ENCODE measurements around the gene ZRANB1. TPM values are rescaled to one million over a fixed set of nuclear protein-coding genes. Genes with fewer than 3 reads are reported as not detected.

Gene ZRANB1
- total RNA-seq, 1 donor from 2014 or later = 27.2 TPM

DNA sequence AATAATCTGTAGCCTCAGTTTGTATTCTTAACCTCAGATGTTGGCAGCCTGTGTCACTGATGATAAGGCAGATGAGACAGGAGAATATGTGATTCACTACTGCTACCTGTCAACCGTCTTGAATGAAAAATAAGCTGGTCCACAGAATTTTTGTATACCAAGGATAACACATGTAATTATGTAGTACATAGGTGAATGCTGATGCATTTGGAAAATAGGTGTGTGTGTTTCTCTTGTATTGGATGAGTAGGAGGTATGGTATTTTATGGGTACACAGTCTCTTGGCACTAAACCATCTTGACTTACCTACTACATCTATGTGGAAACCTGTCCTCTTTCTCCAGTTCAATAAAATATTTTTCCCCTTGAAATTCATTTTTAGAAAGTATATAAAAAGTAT lies 20.7 kb upstream of the ZRANB1 start:
- DNase-seq (ENCODE audit: low read depth) = no peak

DNA sequence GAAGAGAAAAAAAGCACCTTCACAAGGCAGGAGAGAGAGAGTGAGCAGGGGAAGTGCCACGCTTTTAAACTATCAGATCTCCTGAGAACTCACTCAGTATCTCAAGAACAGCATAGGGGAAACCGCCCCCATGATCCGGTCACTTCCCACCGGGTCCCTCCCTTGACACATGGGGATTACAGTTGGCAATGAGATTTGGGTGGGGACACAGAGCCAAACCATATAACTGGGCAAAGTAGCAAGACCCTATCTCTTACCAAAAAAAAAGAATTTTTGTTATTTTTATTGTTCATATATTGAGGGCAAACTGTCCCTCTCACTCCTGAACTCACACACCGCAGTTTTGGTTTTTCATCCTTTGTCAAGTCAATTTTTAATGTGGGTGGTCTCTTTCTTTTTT lies 18.2 kb upstream of the ZRANB1 start:
- DNase-seq (ENCODE audit: low read depth) = no peak

DNA sequence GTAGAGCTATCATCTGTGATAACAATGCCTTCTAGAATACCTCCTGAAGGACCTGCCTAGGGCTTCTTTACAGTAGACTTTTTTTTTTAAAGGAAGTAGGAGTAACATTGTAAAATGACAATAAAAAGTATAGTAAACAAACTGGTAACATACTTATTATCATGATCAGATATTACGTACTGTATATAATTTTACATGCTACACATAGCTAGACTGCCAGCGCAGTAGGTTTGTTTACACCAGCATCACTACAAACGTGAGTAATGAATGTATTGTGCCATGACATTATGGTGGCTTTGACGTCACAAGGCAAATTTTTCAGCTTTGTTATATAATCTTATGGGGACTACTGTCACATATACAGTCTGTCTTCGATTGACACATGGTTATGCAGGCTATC lies 15.4 kb upstream of the ZRANB1 start:
- no peak for DNase-seq (ENCODE audit: low read depth)

DNA sequence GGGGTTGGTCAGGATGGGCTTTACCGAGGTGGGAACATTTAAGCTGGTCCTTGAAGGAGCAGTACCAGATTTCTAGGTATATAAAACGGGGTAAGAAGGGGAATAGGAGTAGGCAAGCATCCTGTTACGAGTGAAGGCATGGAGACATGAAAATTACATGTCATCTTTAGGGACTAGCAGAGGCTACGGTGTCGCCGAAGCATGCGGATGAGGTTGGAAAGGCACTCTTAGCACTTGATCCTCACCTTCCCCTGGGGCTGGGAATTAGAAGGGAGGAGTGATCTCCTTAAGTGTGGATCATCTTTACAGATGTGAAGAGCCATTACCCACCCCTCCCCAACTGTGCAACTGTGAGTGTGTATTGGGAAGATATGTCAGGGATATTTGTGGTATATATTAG lies 13.8 kb upstream of the ZRANB1 start:
- DNase-seq (ENCODE audit: low read depth) = no peak

DNA sequence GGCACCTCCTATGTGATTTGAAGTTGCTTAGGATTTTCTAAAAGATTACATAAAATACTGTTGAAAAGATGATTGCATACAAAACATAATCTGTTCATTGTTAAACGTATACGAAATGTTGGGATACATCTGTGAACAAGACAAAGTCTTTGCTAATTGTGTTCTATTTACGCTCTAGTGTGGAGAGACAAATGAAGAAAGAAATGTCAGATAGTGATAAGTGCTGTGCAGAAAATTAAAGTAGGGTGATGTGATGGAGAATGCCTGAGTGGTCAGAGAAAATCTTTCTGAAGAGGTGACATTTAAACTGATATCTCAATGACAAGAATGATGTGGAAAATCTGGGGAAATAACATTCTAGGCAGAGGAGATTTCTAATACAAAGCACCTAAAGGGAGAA lies 13.4 kb upstream of the ZRANB1 start:
- no peak for DNase-seq (ENCODE audit: low read depth)

DNA sequence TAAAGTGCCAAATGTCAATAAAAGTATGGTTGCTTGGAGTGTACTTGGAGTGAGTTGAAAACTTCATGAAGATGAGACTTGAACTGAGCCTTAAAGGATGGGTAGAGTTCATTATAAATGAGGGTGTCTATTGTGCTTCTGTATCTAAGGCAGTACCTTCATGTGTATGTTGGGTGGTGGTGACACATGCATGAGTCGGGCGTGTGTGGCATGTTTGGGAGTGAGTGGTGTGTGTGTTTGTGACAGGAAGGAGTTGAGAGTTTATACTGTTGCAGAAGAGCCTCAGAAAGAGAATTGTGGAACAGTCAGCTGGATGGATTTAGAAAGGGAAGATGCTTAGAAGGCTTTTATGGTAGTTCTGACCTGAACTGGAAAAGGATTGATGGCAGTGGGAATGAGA lies 6.0 kb upstream of the ZRANB1 start:
- no peak for DNase-seq (ENCODE audit: low read depth)

DNA sequence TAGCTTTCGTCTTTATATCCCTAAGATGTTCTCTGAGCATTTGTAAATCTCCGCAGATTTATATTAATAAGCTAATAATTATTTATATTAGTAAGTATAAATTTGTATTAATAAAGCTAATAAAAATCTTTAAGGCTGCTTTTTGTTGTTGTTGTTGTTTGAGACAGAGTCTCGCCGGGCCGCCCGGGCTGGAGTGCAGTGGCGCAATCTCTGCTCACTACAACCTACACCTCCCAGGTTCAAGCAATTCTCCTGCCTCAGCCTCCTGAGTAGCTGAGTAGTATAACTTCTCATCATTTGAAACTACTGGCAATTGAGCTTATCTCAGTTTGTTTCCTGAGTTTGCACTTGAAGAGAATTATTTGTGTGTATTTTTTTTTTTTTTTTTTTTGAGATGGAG lies 5.1 kb upstream of the ZRANB1 start:
- DNase-seq (ENCODE audit: low read depth) = no peak

DNA sequence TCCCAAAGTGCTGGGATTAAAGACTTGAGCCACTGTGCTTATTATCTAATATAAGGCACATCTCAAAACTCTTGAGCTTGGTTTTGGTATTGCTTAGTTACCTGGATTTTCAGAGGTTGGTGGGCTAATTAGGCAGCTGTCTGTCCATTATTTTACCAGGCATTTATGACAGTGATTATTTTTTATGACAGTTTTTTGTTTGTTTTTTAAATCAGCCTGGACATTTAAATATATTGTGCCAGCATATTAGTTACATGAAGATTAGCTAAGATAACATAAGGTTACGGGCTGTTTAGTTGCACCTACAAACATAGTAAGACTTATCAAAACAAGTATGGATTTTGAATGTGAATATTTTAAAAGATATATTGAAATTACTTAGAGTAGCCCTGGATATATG lies 2.6 kb upstream of the ZRANB1 start:
- DNase-seq (ENCODE audit: low read depth) = no peak

DNA sequence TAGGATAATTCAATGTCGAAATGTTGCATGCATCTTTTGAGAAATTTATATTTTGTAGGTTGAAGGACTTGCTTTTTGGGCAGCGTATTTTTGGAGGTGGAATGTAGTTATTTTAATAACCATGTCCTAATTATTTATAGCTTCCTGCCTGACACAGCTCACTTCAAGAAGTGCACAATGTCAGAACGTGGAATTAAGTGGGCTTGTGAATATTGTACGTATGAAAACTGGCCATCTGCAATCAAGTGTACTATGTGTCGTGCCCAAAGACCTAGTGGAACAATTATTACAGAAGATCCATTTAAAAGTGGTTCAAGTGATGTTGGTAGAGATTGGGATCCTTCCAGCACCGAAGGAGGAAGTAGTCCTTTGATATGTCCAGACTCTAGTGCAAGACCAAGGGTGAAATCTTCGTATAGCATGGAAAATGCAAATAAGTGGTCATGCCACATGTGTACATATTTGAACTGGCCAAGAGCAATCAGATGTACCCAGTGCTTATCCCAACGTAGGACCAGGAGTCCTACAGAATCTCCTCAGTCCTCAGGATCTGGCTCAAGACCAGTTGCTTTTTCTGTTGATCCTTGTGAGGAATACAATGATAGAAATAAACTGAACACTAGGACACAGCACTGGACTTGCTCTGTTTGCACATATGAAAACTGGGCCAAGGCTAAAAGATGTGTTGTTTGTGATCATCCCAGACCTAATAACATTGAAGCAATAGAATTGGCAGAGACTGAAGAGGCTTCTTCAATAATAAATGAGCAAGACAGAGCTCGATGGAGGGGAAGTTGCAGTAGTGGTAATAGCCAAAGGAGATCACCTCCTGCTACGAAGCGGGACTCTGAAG lies 620 bp downstream of the ZRANB1 start:
- no peak for DNase-seq (ENCODE audit: low read depth)

DNA sequence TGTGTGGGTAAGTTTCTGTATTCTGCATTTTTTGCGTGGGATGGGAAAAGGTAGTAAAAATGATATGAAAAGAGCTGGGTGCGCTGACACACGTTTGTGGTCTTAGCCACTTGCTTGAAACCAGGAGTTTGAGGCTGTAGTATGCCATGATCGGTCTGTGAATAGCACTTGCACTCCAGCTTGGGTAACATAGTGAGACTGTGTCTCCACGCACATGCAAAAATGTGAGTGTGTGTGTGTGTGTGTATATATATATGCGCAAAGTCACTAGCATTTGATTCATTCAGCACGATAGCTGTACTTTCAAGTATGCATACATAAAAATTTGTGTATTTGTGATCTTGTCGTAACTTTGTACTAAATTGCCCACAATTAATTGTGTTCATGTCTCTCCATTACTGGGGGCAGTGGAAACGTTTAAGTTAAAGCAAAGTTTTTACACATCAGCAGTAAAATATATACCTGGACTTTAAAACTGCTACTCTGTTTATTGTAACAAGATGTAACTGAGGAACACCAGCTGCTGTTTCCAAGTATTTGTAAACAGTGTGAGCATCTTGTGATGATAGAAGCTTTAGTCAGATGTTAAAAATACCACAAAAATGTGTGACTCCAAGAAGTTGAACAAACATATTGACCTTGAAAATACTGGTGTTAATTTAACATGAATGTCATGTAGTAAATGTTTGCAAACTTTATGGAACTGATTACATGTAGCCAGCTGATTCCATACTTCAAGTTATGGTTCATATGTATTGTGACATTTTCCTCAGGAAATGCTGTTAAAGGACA lies 1.6 kb downstream of the ZRANB1 start:
- DNase-seq (ENCODE audit: low read depth) = peak; percentile 90

DNA sequence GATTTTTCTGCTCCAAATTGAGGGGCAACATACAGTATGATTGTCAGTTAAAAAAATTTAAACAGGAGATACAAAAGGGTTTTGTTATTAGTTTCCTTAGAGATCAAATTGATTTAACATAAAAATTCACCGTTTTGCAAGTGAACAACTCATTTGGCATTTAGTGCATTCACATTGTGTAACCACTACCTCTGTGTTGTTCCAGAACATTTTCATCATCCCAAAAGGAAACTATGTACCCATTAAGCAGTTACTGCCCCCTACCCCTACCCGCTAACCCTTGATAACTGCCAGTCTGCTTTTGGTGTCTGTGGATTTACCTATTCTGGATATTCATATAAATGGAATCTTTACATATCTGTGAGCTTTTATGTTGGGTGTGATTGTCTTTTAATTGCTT lies 3.1 kb downstream of the ZRANB1 start:
- peak; percentile 58 for DNase-seq (ENCODE audit: low read depth)

DNA sequence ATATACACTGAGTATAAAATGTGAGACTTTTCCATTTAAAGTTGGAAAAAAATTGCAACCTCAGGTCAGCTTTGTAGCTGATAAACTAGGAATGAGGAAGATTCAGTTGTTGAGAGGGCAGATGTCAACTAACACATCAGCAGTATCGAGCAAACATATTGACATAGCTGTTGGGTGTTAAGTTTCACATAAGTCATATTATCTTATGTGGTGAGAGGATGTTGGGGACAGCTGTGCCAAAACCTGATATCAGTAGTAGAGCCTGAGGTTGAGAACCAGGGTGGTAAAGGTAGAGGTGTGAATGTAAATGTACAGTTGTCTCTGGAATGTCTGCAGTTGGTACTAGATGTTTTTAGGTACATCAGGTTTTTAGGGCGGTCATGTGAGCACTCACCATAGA lies 5.0 kb downstream of the ZRANB1 start:
- no peak for DNase-seq (ENCODE audit: low read depth)

DNA sequence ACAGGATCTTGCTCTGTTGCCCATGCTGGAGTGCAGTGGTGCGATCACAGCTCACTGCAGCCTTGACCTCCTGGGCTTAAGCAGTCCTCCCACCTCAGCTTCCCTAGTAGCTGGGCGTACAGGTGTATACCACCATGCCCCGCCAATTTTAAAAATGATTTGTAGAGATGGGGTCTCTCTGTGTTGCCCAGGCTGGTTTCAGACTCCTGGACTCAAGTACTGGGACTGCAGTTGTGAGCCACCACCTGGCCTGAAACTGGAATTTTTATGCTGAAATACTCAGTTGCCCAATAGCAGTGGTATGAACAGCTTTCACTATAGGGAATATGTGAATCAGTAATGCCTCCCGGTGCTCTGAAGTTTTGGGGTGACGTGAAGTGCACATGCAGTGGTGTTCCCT lies 7.6 kb downstream of the ZRANB1 start:
- no peak for DNase-seq (ENCODE audit: low read depth)

DNA sequence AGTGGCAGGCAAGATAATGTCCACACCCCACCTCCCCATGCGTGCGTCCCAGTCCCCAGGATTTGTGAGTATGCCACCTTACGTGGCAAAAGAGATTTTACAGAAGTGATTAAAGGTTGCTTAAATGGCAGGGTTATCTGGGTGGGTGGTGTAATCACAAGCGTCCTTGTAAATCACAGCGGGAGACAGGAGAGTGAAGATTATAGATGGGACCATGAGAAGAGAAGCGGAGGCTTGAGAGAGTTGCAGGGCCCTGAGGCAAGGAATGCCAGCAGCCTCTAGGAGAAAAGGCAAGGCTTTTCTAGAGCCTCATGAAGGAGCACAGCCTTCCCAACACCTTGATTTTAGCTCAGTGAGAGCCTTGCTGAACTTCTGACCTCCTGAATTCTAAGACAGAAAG lies 10.2 kb downstream of the ZRANB1 start:
- DNase-seq (ENCODE audit: low read depth) = no peak

DNA sequence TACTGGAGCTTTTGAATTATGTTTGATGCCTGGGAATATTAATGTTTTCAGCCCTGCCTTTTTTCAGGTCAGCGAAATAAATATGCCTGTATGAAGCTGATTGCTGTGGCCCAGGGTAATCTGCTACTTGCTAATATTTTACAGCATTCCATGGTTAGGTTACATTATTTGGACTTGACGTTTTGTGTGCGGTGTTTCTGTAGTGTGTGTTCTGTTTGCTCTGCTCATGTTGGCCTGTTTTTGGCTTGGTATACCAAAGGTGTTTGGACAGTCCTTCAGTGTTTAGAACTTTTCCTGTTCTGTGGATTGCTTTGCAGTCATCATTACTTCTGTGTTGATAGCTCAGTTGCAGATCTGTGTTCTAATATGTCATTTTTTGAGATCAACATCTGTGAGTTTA lies 11.5 kb downstream of the ZRANB1 start:
- no peak for DNase-seq (ENCODE audit: low read depth)

DNA sequence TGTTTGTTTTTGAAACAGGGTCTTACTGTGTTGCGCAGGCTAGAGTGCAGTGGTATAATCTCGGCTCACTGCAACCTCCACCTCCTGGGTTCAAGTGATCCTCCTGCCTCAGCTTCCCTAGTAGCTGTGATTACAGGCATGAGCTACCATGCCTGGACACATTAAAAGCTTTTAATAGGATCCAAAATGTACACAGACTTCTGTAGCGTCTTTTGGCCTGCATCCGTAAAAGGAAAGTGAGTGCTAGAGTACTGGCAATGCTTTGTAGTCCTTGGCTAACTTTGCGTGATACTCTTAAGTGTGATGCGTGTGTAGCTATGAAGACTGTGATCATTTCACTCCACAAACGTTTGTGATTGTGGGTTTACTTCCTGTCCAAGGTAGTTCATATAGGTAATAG lies 13.3 kb downstream of the ZRANB1 start:
- no peak for DNase-seq (ENCODE audit: low read depth)

DNA sequence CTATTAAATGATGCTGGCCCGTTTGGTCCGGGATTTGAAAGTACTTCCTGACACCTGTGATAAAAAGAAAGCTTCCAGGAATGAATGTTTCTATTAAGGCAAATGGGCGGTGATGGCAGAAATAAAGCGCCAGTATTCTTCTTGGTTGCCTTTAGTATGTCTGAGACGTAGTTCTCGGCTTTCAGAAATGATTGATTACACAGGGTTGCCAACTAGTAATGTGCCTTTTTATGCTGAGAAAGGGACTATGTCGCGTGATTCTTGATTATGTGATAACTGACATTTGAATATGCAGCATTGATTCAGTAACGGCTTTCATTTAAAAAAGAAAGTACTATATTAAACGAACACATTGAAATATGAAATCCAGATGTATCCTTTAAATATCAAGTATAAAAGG lies 13.9 kb downstream of the ZRANB1 start:
- no peak for DNase-seq (ENCODE audit: low read depth)

DNA sequence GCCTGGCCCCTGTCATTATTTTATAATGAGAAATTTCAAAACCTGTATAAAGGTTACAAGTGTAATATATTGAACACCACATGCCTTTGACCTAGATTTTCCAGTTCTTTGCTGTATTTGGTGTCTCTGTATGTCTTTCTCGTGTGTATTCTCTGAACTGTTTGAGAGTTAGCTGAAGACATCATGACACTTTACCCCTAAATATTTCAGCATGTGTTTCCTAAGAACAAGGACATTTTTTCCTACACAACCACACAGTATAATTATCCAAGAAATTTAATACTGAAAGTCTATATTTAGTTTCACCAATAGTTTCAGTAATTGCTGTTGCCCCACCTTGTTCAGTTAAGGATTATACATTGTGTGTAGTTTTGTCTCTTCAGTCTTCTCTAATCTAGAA lies 14.8 kb downstream of the ZRANB1 start:
- no peak for DNase-seq (ENCODE audit: low read depth)

DNA sequence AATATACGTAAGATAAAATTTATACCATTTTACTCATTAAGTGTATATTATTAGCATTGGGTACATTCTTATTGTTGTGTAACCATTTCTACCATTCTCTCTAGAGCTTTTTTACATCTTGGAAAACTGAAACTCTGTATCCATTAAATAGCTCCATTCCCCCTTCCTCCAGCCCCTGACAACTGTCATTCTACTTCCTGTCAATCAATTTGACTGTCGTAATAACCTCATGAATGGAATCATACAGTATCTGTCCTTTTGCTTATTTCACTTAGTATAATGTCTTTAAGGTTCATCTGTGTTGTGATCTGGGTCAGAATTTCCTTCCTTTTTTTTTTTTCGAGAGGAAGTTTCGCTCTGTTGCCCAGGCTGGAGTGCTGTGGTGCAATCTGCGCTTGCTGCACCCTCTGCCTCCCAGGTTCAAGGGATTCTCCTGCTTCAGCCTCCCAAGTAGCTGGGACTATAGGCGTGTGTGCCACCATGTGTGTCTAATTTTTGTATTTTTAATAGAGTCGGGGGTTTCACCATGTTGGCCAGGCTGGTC lies 15.6 kb downstream of the ZRANB1 start:
- no peak for DNase-seq (ENCODE audit: low read depth)

DNA sequence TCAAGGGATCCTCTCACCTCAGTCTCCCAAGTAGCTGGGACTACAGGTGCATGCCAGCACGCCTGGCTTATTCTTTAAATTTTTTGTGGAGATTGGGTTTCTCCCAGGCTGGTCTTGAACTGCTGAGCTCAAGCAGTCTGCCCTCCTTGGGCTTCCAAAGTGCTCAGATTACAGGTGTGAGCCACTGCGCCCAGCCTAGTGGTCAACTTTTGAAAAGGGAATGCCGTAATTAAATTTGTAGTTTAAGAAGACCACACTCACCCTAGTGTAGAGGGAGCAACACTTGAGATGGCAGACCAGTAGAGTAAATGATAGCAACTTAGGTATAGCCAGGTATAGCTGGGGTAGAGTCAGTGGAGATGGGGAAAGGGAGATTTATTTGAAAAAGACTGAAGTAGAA lies 17.6 kb downstream of the ZRANB1 start:
- no peak for DNase-seq (ENCODE audit: low read depth)

DNA sequence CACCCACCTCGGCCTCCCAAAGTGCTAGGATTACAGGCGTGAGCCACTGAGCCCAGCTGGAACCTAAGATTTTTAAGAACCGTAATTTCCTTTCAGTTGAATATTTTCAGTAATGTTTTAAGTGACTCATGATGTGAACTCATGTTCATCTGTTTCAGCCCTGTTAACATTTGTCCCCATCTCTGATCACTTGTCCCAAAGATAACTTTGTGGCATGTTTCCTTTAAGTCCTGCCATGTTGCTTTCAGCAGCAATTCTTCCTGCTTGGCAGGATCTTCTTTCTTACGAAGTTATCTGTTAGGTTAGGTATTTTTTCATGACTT lies 19.3 kb downstream of the ZRANB1 start:
- DNase-seq (ENCODE audit: low read depth) = no peak

DNA sequence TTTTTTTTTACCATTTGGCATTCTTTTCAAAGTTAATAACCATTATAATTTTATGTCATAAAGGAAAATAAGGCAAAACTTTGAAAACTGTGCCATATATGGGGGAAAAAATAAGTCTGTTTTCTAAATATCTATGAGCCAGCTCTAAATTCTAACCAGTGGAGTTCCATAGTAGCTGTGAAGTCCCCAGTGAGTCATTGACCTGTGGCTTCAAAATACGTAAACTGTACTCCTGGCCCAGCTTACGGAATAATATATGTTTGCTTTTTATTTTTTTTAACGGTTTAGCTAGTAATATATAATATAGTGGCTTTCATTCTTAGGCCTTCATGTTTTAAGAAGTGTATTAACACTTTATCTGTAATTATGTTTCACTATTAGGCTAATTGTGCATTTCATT lies 20.5 kb downstream of the ZRANB1 start:
- no peak for DNase-seq (ENCODE audit: low read depth)

All from renal cortical epithelial cell (primary cell).